ENCODE measurements around the gene FERD3L.

The FERD3L gene

DNA sequence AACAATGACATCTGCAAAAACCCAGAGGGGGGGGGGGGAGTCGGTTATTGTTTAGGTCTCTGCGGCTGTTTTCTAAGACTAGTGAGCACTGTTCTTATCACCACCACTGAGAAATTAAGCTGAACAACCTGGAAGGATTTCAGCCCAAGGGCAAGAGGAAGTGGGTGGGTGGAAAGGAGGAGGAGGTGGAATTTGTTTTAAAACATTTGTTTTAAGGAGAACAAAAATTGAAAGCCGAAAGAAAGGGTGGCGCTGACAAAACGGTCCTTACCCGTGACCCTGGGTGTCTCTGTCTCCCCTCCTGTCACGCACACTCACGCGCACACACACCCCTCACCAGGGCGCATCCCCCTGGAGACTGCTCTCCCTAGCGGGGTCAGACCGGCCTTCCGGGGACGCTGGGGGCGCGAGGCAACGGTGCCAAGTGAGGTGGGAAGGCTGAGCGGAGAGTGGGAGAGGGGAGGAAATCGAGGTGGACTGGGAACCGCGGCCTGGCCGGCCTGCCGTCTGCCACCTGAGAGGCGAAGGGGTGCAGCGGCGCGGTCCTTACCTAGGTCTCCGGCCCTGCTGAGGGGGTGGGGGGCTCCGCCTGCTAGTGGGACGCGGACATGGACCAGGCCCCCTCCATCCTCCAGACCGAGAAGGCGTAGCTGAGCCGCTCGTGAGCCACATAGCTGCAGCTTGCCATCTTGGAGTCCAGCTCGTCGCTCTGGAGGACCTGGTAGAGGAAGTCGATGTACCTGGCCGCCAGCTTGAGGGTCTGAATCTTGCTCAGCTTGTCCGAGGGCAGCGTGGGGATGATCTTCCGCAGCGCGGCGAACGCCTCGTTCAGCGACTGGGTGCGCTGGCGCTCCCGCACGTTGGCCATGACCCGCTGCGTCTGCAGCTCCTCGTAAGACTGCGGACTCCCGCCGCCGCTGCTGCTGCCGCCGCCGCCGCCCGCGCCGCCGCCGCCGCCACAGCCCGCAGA, 28.8 kb downstream of the FERD3L start:
- peak; percentile 50 for DNase-seq

DNA sequence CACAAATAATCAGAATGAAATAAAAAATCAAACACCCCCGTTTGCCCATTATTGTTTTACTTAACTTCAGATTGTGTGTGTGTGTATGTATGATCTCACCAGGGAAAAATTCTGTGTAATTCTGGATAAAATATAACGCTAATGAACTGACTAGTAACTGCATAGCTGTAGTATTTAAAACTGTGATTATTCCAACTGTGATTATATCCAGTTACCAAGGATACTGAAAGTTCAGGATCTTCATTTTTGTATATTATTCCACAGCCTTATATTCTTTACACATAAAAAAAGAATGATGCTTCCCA, 30.7 kb downstream of the FERD3L start:
- DNase-seq = no peak

DNA sequence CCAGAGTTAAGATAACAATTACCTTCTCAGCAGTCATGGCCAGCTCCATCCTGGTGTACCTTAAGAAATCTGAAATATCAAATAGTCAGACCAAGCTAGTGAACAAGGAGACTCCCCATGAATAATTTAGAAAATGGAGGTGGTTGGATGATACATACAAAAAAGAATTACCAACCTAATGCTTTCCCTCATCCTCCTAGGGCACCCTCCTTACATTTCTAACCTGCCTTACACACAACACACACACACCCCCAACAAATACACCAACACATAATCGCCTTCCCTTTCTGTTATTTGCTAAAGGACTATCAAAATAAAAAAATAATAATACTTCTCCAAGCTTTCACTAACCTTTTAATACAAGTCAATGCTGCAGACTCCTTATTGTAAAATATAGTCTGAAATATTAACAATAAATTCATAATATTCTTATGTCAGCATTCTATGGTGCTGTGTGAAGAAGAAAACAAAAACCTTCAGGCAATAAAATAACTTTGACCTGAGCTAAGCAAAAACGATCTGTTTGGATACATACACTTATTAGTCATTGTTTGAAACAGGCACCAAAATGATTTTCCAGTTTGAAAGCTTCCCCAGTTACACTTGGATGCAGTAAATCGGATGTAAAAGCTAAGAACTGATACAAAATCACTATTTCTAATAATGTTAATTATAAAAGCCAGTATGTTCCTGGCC, 31.2 kb downstream of the FERD3L start:
- DNase-seq = no peak

DNA sequence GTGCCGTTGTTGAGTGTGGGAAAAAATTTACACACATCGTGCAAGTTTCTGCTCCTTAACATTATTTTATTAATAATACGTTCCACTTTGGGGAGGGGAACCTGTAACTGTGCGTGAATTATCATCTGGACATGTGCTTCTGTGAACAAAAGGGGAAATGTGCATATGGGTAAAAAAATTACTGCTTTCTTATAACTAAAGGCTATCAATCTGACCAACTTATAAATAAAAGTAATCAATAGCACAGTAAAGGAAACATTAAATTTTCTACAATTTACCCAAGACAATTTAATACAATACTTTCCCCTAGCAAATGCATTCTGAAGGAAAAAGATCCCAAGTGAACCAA, 32.2 kb downstream of the FERD3L start:
- DNase-seq = no peak

DNA sequence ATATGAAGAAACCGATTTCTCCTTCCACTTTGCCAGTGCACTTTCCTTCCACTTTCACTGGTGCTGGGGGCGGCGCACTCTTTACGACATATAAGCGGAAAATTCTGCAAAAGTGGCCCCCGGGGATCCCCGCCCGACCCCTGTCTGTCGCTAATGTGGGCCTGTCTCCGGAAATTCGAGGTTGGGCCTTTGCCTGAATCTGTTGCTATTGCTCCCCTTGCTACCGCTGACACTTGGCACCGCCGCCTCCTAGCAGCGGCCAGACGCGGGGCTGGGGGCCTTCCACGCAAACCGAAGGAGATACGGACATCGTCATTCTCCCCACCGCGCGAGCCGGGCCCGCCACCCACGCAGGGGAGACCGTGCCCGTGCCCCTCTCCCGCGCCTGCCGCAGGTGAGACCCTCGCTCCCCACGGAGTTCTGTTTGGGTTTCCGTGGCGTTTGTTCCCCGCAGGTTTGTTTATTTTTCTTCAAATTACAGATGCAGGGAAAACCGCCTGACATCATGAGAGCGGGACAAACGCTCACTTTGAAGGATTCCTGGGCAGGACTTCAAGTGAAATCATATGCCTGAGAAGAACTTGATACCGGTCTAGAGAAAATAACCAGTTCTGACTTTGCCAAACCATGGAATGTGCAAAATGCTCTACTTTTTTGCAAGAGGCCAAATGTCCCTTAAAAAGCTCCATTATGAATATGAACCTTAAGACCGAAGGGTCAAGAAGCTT, 32.8 kb downstream of the FERD3L start:
- DNase-seq = peak; percentile 59

DNA sequence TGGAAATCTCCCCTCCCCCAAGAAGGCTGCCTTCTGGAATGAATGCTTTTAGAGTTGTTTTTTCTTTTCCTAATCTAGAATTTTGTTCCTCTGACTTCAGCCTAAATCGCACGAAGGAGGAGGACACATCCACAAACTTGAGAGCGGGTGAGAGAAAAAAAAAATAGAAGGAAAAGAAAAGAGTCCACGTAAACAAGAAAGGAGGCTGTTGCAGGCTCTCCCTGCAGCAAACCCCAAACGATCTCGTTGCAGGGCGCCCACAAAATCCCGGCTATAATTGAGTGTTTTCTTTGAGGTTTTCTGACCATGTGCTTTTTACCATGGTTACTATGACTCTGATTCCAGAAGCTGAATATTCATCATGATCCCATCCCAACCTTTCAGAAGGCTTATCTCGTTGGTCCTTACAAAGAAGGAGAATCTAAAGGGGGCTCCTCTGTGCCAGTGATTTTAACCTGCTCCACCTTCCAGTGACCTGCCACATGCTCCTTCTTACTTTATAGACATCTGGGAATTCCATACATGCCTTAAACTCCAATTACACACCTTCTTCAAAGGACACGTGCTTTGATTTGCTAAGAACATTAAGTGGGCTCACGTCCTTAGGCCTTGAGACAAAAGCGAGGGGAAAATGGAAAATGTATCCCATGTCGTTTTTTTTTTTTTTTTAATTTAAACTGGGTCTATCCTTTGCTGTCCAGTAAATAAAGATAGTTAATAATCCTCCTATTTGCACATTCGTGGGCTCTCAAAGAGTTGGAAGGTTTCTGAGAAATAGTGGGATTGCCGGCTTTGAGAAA, 33.5 kb downstream of the FERD3L start:
- DNase-seq = peak; percentile 30

DNA sequence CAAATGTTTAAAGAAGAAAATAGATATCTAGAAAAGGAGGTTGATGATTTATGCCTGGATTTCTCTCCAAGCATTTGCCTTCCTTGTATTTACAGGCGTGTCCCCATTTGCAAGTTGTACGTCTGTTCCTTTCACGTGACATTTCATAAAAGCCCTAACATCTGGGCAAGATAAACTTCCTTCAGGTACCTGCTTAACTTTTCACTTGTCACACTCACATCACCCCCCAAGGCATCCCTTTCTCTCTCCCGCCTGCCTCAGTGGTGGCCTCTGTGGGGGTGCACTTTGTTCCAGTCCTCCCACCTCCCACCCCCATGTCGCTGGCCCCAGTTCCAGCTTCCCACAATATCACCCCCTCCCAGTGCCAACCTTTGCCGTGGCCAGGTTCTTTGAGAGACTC, 34.4 kb downstream of the FERD3L start:
- no peak for DNase-seq

DNA sequence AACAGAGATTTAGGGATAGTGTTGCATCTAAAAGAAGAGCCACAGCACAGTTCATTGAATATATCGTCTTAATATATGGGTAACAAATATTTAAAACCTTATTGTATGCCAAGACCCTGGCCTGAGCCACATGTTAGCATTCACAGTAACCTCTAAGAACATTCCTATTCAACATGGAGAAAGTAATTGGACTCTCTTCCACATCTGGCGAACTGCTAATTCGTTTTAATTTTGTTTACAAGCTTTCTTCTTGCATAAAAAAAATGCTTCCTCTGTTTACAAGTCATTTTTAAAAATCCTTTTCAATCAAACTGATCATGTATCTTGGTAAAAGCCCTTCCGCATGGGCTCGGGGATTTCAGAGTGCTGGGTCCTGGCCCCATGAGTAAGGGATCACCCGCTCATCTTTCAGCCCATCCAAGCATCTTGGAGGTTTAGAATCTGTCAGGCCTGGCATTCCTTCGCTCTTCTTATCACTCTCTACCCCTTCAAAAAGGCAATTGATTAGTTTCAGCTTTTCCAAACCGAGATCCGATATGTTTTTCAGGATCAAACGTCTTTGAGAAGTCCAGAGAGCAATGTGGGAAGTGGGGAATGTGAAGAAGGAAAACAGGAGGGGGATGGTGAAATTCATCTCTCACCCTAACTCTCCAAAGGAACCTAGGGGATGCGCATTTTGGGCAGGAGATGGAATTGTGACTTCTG, 35.0 kb downstream of the FERD3L start:
- DNase-seq = no peak

DNA sequence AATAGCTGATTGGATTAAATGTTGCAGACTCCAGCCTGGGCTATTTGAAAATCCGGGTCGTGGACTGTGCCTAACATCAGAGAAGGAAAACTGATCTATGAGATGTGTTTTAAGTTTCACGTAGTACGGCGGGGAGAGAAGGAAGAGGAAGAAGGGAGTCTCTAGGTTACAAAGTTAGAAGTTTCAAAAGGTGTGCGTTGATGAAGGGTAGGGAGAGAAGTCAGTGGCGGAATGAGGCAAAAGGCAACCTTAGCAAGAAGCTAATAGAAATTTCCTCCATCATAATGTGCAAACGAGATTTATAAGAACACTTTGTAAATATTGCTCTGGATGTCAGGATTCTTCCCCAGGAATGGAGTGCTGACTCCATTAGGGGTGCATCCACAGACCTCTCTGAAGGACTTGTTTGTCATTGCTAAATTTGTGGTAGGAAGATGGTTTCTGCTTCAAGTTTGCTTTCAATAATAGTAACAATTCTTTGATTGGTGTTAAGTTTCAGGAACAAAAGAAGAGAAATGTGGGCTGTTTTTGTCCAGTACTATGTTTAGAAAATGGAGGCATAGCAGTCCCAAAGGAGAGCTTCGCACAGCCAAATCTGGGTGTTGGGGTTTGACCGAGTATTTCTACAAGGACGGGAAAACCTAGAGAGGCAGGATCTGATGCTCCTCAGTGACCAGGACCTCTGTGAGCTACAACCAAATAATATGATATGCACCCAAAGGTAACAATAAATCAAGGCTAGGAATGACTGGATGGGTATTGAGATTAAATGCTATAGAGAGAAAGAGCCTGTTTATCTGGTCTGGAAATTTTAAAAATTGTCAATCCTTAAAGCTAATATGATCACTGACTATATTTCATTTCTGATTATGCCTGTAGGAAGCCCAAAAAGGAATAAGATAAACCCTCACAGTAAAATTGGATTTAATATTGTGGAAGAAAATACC, 35.9 kb downstream of the FERD3L start:
- no peak for DNase-seq

DNA sequence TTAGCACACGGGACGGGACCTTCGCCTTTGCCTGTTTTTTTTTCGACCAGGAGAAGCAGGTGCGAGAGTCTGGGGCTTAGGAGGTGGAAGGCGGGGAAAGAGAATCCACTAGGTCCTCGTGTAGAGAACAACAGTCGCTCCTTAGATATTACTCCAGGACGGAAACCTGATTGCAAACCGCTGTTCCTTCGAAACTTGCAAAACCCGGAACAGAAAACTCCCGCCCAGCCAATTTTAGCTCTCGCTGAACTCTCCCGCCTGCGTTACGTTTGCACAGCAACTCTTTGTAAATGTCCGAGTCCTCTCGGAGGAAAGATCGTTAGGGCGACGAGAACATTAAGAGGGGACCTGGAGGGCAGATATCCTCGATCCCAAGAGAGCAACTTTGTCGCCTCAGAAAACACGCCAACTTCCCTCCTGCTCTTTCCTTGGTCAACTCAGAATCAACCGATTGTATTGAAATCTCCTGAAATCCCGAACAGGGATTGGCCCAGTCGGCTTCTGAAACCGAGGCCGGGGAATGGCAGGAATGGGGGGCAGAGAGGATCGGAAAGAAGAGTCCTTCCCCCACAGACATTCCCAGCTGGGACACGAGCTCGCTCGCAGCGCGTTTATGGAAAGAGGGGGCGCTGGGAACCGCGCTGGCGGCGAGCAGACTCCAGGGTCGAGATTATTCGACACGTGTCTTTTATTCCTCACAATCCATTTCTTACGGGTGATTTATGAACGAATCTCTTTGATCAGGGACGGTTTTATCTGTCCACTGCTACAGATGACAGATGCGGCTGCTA, 37.7 kb downstream of the FERD3L start:
- peak; percentile 68 for DNase-seq

DNA sequence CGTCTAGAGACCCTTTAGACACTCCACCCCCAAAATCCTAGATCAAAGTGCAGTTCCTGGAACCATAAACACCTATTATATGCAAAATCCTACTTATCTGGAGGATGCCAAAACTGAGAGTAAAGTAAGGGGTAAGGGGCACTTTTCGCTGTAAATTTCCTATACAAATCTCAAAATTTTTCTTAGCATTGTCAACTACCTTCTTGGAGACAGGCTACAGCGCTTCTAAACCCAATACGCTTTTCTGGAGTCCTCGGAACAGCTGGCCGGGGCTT, 38.2 kb downstream of the FERD3L start:
- no peak for DNase-seq

DNA sequence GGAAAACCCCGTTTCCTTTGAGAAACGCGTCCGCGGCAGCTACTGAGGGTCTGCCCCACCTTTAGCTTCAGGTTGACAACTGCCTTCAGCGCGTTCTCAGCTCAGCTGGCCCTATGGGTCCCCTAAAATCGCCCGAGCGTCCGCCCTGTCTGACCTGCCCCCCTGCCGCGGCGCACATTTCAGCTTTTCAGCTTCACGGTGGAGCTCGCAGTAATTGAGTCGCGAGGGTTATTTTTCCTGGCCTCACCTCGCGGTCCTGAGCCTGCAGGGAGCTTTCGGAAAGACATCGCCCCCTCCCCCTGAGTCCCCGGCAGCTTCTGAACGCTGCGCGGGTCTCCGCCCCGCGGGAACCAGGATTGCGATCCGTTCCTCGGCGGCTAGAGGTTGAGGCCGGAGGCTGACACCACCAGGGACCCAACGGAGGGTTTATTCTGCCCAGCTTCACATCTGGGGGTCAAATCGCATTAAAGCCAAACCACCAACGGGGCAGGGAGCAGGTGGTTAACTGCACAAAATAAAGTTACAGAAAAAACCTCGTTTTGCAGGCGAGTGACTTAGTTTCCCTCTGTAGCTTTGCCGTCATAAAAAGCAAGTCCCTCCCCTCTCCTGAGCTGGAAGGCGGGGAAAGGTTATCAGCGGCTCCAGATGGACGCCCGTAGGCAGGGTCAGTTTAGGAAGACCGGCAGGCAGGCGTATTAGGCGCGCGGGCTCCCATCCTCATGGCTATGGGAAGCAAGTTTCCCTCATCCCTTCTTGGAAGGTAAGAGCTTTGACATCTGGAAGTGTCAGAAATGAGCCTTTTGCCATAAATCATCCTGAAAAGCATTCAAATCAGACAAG, 38.8 kb downstream of the FERD3L start:
- DNase-seq = peak; percentile 39

DNA sequence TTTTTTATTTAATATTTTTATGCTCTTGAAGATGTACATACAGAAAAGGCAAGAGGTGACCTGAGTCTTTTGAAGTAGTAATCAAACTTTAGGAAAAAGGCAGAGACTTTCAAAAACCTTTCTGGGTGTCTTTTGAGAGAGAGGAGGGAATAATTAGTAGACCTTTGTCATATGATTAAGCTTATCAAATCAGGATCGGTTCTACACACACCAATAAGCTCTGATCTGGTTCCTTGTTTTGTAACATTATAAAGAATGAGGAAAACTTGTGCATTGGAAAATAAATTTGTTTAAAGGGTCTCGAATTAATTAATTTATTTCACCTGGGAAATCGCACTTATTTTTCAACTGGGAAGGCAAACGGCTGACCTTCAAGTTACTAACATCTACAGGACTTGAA, 39.7 kb downstream of the FERD3L start:
- DNase-seq = no peak

DNA sequence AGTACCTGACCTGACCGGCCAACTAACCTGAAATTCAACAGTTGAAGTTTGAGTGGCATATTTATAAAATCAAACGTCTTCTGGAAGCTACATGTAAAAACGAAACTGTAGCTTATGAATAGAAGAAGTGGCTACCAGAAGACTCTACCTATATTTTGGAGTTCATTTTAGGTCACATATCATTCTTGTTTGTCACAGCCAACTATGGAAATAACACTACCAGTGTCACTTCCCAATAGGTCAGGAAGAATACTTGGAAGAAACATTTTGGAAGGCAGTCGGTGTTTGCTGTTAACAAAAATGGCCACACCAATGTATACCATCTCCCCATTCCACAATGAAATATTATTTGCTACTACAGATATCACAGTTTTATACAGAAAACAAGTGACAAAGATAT, 40.4 kb downstream of the FERD3L start:
- no peak for DNase-seq

DNA sequence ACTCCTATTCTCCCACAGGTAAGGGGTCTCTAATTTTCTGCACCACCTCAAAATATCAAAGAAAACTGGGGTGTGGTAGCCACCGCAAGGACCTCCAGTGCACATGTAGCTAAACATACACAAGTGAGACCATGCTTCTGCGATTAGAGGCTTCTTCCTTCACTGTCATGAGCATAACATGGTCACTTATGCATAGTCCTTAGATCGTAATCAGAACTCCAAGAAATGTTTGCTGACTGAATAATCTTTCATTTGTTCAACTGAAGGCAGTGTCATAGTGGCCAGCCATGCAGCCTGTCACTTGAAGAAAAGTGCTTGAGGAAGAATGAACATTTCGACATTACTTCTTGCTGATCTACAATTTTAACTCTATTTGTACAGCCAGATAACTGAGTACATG, 42.3 kb downstream of the FERD3L start:
- DNase-seq = no peak

DNA sequence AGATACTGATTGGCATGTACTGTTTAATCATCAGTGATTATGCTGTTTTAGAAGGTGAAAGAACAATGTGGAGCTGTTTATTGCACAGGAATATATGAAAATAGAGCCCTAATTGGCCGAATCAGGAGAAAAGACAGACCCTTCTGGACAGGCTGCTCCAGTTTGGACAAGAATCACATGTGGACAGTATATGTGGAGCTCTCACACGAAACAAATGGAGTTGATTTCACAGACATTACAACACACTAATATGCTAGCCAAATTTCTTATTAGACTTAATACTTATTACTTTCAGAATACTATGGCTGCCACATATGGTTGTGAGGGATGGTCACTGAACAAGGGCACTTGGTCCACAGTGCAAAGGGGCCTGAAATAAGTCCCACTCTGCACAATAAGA, 43.3 kb downstream of the FERD3L start:
- DNase-seq = no peak

DNA sequence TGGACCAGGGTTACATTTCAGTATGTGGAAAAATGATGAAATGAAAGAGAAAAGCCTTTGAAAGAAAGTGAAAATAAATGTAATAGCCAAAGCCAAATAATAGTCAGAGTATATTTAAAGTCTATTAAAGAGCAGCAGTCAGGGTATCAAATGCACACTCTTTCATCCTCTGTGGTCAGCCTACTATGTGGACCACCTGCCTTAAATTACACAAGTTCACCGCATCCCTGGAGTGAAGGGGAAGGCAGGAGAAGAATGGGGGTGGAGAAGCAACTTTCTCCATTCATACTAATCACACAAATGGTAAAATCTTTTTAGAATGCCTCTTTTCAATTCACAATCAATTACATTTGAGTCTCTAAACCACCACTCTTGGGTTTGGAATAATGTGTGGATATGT, 43.7 kb downstream of the FERD3L start:
- DNase-seq = no peak

DNA sequence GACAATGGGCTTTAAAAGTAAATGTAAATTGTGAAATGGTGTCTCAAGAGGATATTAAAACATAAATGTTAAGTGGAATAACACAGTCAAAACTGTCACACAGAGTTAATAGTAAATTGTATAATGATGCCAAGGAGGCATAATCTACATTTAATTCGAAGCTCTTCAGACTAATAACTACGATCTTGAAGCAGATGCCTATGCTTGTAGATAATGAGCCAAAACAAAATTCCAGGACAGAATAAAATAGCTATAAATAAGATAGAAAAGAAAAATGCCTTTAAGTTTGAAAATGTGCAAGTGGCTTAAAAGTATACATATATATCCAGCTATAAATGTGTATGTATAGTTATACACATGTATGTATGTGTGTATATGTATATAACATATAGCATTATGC, 45.3 kb downstream of the FERD3L start:
- no peak for DNase-seq

DNA sequence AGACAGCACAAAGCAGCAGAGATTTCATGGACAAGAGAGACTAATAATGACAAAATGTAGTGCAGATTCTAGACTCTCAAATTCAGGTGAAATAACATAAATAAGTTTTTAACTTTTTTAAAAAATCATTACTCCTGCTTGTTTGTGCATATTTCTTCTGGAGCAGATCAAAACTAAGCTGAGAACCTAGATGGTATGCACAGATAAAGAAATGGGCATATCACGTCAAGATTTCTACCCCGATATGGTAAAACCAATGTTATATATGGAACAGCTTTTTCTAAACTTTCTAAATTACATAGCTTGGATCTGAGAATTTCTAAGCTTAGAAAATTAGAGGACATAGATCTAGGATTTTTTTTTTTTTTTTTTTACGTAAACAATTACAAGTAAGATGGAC, 46.0 kb downstream of the FERD3L start:
- no peak for DNase-seq

DNA sequence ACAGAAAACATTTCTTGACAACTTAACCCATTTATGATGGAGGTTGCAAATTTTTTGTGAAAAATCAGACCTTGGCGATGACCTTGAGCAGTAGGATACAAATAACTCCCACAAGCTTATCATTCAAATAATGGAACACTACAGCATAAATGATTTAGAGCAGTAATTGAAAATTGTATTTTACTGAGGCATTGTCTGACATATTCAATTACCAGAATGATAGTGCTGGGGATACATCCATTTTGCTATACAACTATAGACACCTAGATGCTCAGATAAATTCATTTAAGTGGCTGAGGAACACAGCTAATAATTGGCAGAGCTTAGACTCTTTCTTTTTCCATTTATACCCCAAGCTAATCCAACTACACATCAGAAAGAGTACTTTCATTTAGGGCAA, 46.7 kb downstream of the FERD3L start:
- no peak for DNase-seq
